ENCODE results near the gene SYP.
"Not testable (repeated sequence)": the region's sequence is repeated elsewhere in the genome, so short reads cannot be mapped to it uniquely, and the experiment has no call there.

GRCh38 chrX:49143154-49143553 is 56.8 kb downstream of the SYP start:
- TF ChIP-seq, protein P1, sequence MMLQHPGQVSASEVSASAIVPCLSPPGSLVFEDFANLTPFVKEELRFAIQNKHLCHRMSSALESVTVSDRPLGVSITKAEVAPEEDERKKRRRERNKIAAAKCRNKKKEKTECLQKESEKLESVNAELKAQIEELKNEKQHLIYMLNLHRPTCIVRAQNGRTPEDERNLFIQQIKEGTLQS (IDR thresholded peaks at IDR 0.05): not testable (repeated sequence)
- TF ChIP-seq CTCF (IDR thresholded peaks at IDR 0.05; ENCODE audit: low read depth, low read length, missing input control); REST (IDR thresholded peaks at IDR 0.05); TAF1 (conservative IDR thresholded peaks at IDR 0.05); JUND (IDR thresholded peaks at IDR 0.05): not testable (repeated sequence)
